Measurements from ENCODE around the gene GLOD5. TPM values are rescaled to one million over a fixed set of nuclear protein-coding genes. Genes with fewer than 3 reads are reported as not detected.

GLOD5 gene
- total RNA-seq, 3 donors from 2014 or later = 0.66 TPM; not detected in 2

DNA sequence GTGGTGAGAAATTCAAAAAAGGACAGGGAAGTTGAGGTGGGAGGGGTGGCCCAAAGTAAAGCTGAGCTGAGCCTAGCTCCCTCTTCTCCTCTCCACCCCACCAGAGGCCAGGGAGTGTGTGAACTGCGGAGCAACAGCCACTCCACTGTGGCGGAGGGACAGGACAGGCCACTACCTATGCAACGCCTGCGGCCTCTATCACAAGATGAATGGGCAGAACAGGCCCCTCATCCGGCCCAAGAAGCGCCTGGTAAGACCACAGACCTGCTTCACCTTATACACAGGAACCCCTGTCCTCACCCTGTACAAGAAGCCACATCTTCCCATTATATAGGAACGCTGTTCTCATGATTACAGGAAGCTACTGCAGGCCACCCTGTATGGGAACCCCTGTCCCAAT lies 30.7 kb downstream of the GLOD5 start:
- no peaks in the 10 kb centered on the region for H3K36me3 ChIP-seq
- intact Hi-C loops (cut with DNase I; ENCODE audit: low total_unique reads) = no loop called here
- no peak for DNase-seq (ENCODE audit: low spot score in 2 of 2)

DNA sequence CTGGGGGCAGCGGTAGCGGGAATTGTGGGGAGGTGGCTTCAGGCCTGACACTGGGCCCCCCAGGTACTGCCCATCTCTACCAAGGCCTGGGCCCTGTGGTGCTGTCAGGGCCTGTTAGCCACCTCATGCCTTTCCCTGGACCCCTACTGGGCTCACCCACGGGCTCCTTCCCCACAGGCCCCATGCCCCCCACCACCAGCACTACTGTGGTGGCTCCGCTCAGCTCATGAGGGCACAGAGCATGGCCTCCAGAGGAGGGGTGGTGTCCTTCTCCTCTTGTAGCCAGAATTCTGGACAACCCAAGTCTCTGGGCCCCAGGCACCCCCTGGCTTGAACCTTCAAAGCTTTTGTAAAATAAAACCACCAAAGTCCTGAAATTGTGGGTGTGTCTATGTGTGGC lies 32.4 kb downstream of the GLOD5 start:
- intact Hi-C loops (cut with DNase I; ENCODE audit: low total_unique reads) = no loop called here
- Histone ChIP-seq H3K9me3 (no peaks in the 10 kb centered on the region), H3K4me3 (no peak overlapping the region), H3K4me1 (no peaks in the 10 kb centered on the region), H3K36me3 (no peaks in the 10 kb centered on the region), H3K27me3 (peaks cover 0 to 54% of the 10 kb centered on the region in 2 donors), H3K27ac (no peak overlapping the region)
- DNase-seq (ENCODE audit: low spot score in 2 of 2) = no peak
- TF ChIP-seq, protein P1, sequence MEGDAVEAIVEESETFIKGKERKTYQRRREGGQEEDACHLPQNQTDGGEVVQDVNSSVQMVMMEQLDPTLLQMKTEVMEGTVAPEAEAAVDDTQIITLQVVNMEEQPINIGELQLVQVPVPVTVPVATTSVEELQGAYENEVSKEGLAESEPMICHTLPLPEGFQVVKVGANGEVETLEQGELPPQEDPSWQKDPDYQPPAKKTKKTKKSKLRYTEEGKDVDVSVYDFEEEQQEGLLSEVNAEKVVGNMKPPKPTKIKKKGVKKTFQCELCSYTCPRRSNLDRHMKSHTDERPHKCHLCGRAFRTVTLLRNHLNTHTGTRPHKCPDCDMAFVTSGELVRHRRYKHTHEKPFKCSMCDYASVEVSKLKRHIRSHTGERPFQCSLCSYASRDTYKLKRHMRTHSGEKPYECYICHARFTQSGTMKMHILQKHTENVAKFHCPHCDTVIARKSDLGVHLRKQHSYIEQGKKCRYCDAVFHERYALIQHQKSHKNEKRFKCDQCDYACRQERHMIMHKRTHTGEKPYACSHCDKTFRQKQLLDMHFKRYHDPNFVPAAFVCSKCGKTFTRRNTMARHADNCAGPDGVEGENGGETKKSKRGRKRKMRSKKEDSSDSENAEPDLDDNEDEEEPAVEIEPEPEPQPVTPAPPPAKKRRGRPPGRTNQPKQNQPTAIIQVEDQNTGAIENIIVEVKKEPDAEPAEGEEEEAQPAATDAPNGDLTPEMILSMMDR (IDR thresholded peaks at IDR 0.05) = no peak
- no peak for TF ChIP-seq POLR2AphosphoS5 (IDR thresholded peaks at IDR 0.05)
- TF ChIP-seq POLR2A (IDR thresholded peaks at IDR 0.05) = no peak

More for the DNA sequence above, 30.7 kb downstream of the GLOD5 start:
- no peak for TF ChIP-seq POLR2AphosphoS5 (IDR thresholded peaks at IDR 0.05)
- TF ChIP-seq, protein P1 (IDR thresholded peaks at IDR 0.05) = no peak
- no peak for TF ChIP-seq POLR2A (IDR thresholded peaks at IDR 0.05)
- no peaks in the 10 kb centered on the region for H3K4me1 ChIP-seq
- H3K27me3 ChIP-seq = peaks cover 0 to 64% of the 10 kb centered on the region in 2 donors
- H3K4me3 ChIP-seq = no peak overlapping the region
- H3K9me3 ChIP-seq = no peaks in the 10 kb centered on the region
- no peak overlapping the region for H3K27ac ChIP-seq

DNA sequence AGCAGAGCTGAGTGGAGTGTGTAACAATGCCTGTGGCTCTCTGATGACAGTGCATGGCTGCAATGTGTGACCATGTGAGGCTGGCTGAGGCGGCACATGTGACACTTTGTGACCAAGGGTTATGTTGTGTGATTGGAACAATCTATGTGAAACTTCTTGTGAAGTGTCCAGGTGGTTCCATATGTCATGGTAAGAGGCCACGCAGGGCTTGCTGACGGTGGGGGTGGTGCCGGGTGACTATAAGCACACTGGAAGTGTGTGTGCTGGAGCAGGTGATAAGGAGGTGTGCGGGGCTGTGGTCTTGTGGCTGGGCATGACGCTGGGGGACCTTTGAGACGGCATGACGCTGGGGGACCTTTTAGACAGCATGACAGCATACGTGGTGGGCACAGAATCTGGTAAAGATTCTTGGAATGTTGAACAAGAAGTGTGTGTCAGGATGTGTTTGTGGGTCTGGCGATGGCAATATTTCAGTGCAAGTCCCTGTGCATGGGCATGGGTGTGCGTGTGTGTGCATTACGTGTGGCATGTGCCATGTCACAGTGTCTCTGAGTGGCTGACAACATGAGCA lies 32.9 kb downstream of the GLOD5 start:
- Histone ChIP-seq H3K27ac (no peak overlapping the region), H3K9me3 (no peaks in the 10 kb centered on the region), H3K4me1 (no peaks in the 10 kb centered on the region), H3K27me3 (peaks cover 0 to 50% of the 10 kb centered on the region in 2 donors), H3K4me3 (no peak overlapping the region), H3K36me3 (no peaks in the 10 kb centered on the region)
- no peak for TF ChIP-seq POLR2AphosphoS5 (IDR thresholded peaks at IDR 0.05)
- TF ChIP-seq POLR2A (IDR thresholded peaks at IDR 0.05) = no peak
- TF ChIP-seq, protein P1 (IDR thresholded peaks at IDR 0.05) = no peak
- no peak for DNase-seq (ENCODE audit: low spot score in 2 of 2)
- intact Hi-C loops (cut with DNase I; ENCODE audit: low total_unique reads) = no loop called here

DNA sequence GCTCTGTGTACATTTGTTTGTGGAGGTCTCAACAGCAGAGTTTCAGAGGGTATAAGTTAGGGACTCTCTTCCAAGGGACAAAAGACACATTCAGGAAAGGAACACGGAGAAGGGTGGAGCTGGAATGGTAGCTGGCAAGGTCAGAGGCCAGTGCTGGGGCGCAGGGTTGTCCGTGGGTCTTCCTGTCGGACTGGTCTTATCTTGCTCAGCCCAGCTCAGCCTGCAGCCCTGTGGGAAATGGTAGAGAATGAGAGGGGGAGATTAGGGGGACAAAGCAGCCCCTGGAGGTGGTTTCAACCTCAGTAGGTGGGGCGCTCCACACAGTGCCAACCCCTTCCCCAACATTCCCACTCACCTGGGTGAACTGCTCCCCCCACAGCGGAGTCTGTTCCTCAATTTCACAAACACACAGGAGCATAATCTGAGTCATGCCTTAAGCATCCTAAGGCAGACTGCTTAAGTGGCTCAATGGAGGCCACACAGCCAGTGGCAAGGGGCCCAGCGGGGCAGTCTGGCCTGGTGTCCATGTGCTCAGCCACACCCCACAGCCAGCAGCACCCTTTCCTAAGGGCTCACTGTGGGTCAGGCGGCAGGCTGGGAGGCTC lies 33.5 kb downstream of the GLOD5 start:
- Histone ChIP-seq H3K27ac (no peak overlapping the region), H3K4me1 (no peaks in the 10 kb centered on the region), H3K36me3 (no peaks in the 10 kb centered on the region), H3K4me3 (no peak overlapping the region), H3K27me3 (peaks cover 0 to 49% of the 10 kb centered on the region in 2 donors), H3K9me3 (no peaks in the 10 kb centered on the region)
- DNase-seq (ENCODE audit: low spot score in 2 of 2) = no peak
- intact Hi-C loops (cut with DNase I; ENCODE audit: low total_unique reads) = no loop called here
- TF ChIP-seq POLR2AphosphoS5 (IDR thresholded peaks at IDR 0.05) (no peak), POLR2A (IDR thresholded peaks at IDR 0.05) (no peak)
- TF ChIP-seq, protein P1 (IDR thresholded peaks at IDR 0.05) = no peak

DNA sequence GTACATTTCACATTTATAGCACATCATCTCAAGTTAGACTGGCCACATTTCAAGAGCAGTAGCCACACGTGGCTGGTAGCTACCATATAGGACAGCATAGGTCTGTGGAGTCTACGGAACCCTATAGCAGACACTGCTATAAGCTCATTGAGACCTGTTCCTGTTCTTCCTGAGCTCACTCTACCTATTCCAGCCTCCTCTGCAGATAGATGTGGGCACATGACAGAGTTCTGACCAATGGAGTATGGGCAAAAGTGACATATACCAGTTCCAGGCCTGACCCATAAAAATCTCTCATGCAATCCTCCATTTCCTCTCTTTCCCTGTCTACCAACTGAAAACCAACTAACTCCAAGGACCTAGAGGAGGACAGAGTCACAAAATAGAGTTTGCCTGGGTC lies 36.8 kb downstream of the GLOD5 start:
- intact Hi-C loops (cut with DNase I; ENCODE audit: low total_unique reads) = no loop called here
- peaks cover 0 to 37% of the 10 kb centered on the region in 2 donors for H3K27me3 ChIP-seq

More for the DNA sequence above, 36.8 kb downstream of the GLOD5 start:
- Histone ChIP-seq H3K4me3 (no peak overlapping the region), H3K9me3 (no peaks in the 10 kb centered on the region), H3K27ac (no peak overlapping the region), H3K4me1 (no peaks in the 10 kb centered on the region), H3K36me3 (no peaks in the 10 kb centered on the region)
- TF ChIP-seq POLR2A (IDR thresholded peaks at IDR 0.05) = no peak
- TF ChIP-seq, protein P1 (IDR thresholded peaks at IDR 0.05) = no peak
- no peak for TF ChIP-seq POLR2AphosphoS5 (IDR thresholded peaks at IDR 0.05)
- no peak for DNase-seq (ENCODE audit: low spot score in 2 of 2)
